NOMO-1 (cell line): ENCODE results near the gene STPG3.

Experiments used
- DNase-seq, 2 experiments: peaks; one replicate each; lab custom pipeline; 2025; ENCODE audit not compliant: unreplicated experiment in 2 of 2; lab: John Stamatoyannopoulos, UW

The STPG3 gene

GRCh38 chr9:137251194-137251461 is at the start of gene STPG3:
Gene STPG3 (plus strand): TSS chr9:137251286. CDS start chr9:137251287, 1 bp downstream.
- no peak for DNase-seq

- no peak for DNase-seq
Observed at GRCh38 chr9:137202966-137203365, 48.1 kb upstream of the STPG3 start.

DNA sequence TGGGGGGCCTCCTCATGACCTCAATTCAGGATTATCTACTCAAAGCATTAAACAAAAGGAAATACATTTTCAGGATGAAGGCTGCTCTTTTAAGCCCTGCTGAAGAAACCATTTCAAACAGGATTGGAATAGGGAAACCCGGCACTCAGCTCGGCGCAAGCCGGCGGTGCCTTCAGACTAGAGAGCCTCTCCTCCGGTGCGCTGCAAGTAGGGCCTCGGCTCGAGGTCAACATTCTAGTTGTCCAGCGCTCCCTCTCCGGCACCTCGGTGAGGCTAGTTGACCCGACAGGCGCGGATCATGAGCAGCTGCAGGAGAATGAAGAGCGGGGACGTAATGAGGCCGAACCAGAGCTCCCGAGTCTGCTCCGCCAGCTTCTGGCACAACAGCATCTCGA is 46.4 kb upstream of the STPG3 start:
- no peak for DNase-seq

GRCh38 chr9:137205126-137206069 is 45.7 kb upstream of the STPG3 start, which contains the start of the genes NDOR1 and TMEM203:
Gene NDOR1 (plus strand): TSS chr9:137205700. CDS start chr9:137205778, 78 bp downstream.
Gene TMEM203 (minus strand): TSS chr9:137205648. CDS start chr9:137205414, 234 bp downstream.
- DNase-seq, result peak; percentile 89 to 92

- DNase-seq, result no peak
Observed at GRCh38 chr9:137206602-137207001, 44.5 kb upstream of the STPG3 start.

DNA sequence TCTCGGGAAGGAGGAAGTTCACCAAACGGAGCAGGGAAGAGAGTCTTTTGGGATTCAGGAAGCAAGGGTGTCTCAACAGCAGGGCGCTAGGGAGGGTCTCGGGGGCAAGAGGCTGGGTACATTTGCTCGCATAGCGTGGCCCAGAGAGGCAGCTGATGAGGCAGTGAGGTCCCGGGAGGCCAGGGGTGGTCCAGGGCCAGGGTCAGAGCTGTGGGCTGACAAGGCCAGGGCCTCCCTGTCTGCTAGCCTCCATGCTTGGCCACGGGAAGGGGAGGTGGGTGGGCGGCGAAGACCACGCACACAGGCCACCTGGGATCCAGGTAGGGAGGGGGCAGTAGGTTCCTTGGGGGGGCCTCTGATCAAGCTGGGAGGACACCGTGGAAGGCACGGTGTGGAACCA is 39.6 kb upstream of the STPG3 start:
- DNase-seq, result no peak

- DNase-seq, result no peak
Observed at GRCh38 chr9:137212520-137212919, 38.6 kb upstream of the STPG3 start.

DNA sequence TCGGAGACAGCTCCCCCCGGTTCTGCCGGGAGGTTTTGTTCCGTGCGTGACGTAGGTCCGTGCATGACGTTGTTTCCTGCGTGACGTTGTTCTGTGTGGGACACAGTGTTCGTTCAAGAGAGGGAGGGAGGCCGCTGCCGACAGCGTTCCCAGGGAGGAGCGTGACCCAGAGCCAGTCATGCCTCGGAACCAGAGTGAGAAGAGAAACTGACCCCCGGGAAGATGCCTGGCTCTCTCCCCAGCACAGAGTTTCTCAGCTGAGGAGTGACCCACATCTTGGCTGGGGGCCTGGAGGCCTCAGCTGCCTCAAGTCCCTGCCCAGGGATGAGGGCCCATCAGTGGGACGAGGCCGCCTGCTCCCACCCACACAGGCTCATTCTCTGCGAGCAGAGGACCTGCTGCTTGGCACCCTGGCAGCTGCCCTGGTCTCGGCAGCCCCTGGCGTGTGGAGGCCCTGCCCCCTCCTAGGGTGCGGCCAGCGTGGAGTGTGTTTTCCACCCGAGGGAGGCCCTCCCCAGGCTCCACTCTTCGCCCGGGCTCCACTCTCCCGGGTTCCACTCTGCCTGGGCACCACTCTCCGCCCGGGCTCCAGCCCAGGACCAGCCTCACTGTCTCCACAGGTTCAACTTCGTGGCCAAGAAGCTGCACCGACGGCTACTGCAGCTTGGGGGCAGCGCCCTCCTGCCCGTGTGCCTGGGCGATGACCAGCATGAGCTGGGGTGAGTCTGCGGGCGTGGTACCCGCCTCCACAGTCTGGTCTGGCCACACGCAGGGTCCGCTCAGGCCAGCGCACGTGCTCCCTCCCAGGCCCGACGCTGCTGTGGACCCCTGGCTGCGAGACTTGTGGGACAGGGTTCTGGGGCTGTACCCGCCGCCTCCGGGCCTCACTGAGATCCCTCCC is 37.7 kb upstream of the STPG3 start:
- DNase-seq, result no peak

GRCh38 chr9:137214620-137215019 is 36.5 kb upstream of the STPG3 start:
- no peak for DNase-seq

GRCh38 chr9:137215196-137215986 is 35.7 kb upstream of the STPG3 start:
- no peak for DNase-seq

DNA sequence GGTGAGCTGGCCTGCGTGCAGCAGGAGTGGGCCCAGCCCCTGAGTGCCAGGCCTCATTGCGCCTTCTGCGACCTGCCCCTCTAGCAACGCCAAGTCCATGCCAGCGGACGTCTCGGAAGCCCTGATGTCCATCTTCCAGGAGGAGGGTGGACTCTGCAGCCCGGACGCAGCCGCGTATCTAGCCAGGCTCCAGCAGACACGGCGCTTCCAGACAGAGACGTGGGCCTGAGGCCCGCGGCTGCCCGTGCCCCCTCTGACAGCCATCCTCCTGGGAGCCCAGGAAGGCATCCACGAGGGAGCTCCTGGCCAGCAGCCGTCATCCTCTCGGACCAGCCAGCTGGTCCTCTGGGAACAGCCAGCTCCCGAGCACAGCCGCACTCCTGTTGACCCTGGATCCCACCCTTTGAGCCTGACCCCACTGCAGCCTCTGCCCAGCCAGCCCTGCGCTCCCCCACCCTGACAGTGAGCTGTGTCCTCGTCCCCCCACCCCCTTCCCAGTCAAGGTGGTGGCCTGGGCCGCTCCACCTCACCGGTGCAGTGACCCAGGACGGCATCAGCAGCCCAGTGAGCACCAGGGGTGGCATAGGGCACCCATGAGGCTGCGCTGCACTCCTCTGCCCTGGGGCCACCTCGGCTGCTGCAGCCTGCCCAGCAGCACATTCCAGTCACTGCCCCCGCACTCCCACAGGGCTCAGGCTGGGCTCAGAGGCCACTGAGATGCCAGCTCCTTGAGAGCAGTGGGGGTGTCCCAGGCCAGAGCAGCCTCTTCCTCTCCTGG is 34.7 kb upstream of the STPG3 start:
- DNase-seq, result no peak

GRCh38 chr9:137217276-137218211 is 33.5 kb upstream of the STPG3 start:
- no peak for DNase-seq

- no peak for DNase-seq
Observed at GRCh38 chr9:137218212-137218753, 32.8 kb upstream of the STPG3 start.

- no peak for DNase-seq
Observed at GRCh38 chr9:137218754-137219271, 32.3 kb upstream of the STPG3 start.

- no peak for DNase-seq
Observed at GRCh38 chr9:137219757-137220316, 31.2 kb upstream of the STPG3 start.

GRCh38 chr9:137220317-137221094 is 30.6 kb upstream of the STPG3 start:
- no peak for DNase-seq

DNA sequence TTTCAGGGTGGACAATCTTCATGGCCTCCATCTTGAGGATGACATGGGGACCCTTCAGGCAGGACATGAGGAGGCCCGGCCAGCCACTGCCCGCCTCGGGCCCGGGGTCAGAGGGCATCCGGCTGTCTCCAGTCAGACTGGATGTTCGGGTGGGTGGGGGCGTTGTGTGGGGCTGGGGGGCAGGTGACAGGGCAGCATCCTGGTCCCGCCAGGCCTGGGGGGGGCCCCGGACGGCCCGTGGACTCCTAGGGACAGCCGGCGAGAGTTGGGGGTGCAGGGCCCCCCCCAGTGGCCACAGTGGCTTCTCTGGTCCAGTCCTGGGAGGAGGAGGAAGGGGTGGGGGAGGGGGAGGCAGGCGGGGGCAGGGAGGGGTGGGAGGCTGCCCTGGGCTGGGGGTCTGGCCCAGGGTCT is 30.0 kb upstream of the STPG3 start:
- DNase-seq, result no peak
